ENCODE measurements around the gene TMEM151B.

TMEM151B gene

GRCh38 chr6:44285552-44286284 is 15.5 kb downstream of the TMEM151B start:
- no peaks in the 10 kb centered on the region for H3K36me3 ChIP-seq (replicated peaks; ENCODE audit: low read depth, low read length)
- no peaks in the 10 kb centered on the region for H3K79me2 ChIP-seq (ENCODE audit: low read length)
- no peak overlapping the region for H3K27ac ChIP-seq (ENCODE audit: low read length)
- H3K4me3 ChIP-seq (ENCODE audit: low read length), result no peak overlapping the region
- peaks cover 61% of the 10 kb centered on the region for H3K27me3 ChIP-seq (ENCODE audit: low read depth, low read length)
- H2AFZ ChIP-seq (ENCODE audit: low read depth, low read length), result no peak overlapping the region
- no peak overlapping the region for H3K4me2 ChIP-seq (ENCODE audit: low read length)
- no peaks in the 10 kb centered on the region for H4K20me1 ChIP-seq (ENCODE audit: insufficient read depth, low read length)
- TF ChIP-seq EZH2phosphoT487 (IDR thresholded peaks at IDR 0.05; ENCODE audit: low read depth) (no peak), CTCF (IDR thresholded peaks at IDR 0.05; ENCODE audit: low read depth, low read length) (no peak)
- no peak overlapping the region for H3K9ac ChIP-seq (ENCODE audit: low read length)
- no peaks in the 10 kb centered on the region for H3K4me1 ChIP-seq (ENCODE audit: low read length)
- no peaks in the 10 kb centered on the region for H3K9me3 ChIP-seq (ENCODE audit: insufficient read depth, low read length)

- H2AFZ ChIP-seq (ENCODE audit: low read depth, low read length), result no peak overlapping the region
- TF ChIP-seq EZH2phosphoT487 (IDR thresholded peaks at IDR 0.05; ENCODE audit: low read depth) (no peak), CTCF (IDR thresholded peaks at IDR 0.05; ENCODE audit: low read depth, low read length) (no peak)
- H3K27me3 ChIP-seq (ENCODE audit: low read depth, low read length), result peaks cover 57% of the 10 kb centered on the region
- no peaks in the 10 kb centered on the region for H3K9me3 ChIP-seq (ENCODE audit: insufficient read depth, low read length)
- H3K4me3 ChIP-seq (ENCODE audit: low read length), result no peak overlapping the region
- no peaks in the 10 kb centered on the region for H3K79me2 ChIP-seq (ENCODE audit: low read length)
- H3K4me1 ChIP-seq (ENCODE audit: low read length), result no peaks in the 10 kb centered on the region
- no peaks in the 10 kb centered on the region for H4K20me1 ChIP-seq (ENCODE audit: insufficient read depth, low read length)
- H3K36me3 ChIP-seq (replicated peaks; ENCODE audit: low read depth, low read length), result no peaks in the 10 kb centered on the region
- no peak overlapping the region for H3K4me2 ChIP-seq (ENCODE audit: low read length)
- no peak overlapping the region for H3K9ac ChIP-seq (ENCODE audit: low read length)
- H3K27ac ChIP-seq (ENCODE audit: low read length), result no peak overlapping the region
These were observed 16.0 kb downstream of the TMEM151B start for GRCh38 chr6:44286285-44286565.

GRCh38 chr6:44286747-44287146 is 16.5 kb downstream of the TMEM151B start:
- H3K4me3 ChIP-seq (ENCODE audit: low read length), result no peak overlapping the region
- H3K36me3 ChIP-seq (replicated peaks; ENCODE audit: low read depth, low read length), result no peaks in the 10 kb centered on the region
- H3K9me3 ChIP-seq (ENCODE audit: insufficient read depth, low read length), result no peaks in the 10 kb centered on the region
- TF ChIP-seq CTCF (IDR thresholded peaks at IDR 0.05; ENCODE audit: low read depth, low read length), result no peak; the same call in 1 of the 2 replicates
- TF ChIP-seq EZH2phosphoT487 (IDR thresholded peaks at IDR 0.05; ENCODE audit: low read depth), result no peak
- no peak overlapping the region for H2AFZ ChIP-seq (ENCODE audit: low read depth, low read length)
- no peaks in the 10 kb centered on the region for H4K20me1 ChIP-seq (ENCODE audit: insufficient read depth, low read length)
- no peak overlapping the region for H3K4me2 ChIP-seq (ENCODE audit: low read length)
- H3K4me1 ChIP-seq (ENCODE audit: low read length), result no peaks in the 10 kb centered on the region
- no peak overlapping the region for H3K9ac ChIP-seq (ENCODE audit: low read length)
- no peaks in the 10 kb centered on the region for H3K79me2 ChIP-seq (ENCODE audit: low read length)
- H3K27me3 ChIP-seq (ENCODE audit: low read depth, low read length), result peaks cover 60% of the 10 kb centered on the region
- no peak overlapping the region for H3K27ac ChIP-seq (ENCODE audit: low read length)

GRCh38 chr6:44289726-44290260 is 19.5 kb downstream of the TMEM151B start:
- Histone ChIP-seq H2AFZ (ENCODE audit: low read depth, low read length) (no peak overlapping the region), H3K4me1 (ENCODE audit: low read length) (no peaks in the 10 kb centered on the region), H3K4me3 (ENCODE audit: low read length) (no peak overlapping the region), H3K27me3 (ENCODE audit: low read depth, low read length) (peaks cover 39% of the 10 kb centered on the region), H3K4me2 (ENCODE audit: low read length) (no peak overlapping the region), H4K20me1 (ENCODE audit: insufficient read depth, low read length) (no peaks in the 10 kb centered on the region), H3K79me2 (ENCODE audit: low read length) (no peaks in the 10 kb centered on the region), H3K27ac (ENCODE audit: low read length) (no peak overlapping the region), H3K9ac (ENCODE audit: low read length) (no peak overlapping the region), H3K9me3 (ENCODE audit: insufficient read depth, low read length) (no peaks in the 10 kb centered on the region), H3K36me3 (replicated peaks; ENCODE audit: low read depth, low read length) (no peaks in the 10 kb centered on the region)
- TF ChIP-seq CTCF (IDR thresholded peaks at IDR 0.05; ENCODE audit: low read depth, low read length) (no peak), EZH2phosphoT487 (IDR thresholded peaks at IDR 0.05; ENCODE audit: low read depth) (no peak)

All from OCI-LY3 (cell line).